ENCODE results near the gene CDPF1.

The CDPF1 gene

GRCh38 chr22:46250035-46250782 lies at the start of gene CDPF1:
TSS of gene CDPF1 (minus strand) at chr22:46250293. CDS start at chr22:46248284, 2,009 bp downstream.
- peak; percentile 12 for DNase-seq

DNA sequence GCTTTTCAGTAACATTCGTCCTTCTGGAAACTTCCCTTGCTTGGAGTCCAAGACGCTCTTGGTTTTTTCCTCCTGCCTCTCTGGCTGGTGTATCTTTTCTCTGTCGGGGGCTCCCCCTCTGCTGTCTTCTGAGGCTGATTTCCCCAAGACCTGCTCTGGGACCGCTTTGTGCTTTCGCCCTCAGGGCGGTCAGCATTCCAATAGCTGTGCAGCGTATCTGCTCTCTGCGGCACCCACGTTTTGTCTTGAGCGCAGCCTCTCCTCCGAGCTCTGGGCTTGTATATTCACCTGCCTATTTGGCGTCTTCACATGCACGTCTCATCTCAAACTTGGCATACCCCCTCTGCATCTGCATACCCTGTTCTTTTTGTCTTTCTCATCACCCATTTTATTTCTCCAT lies 49.0 kb upstream of the CDPF1 start:
- DNase-seq: no peak

DNA sequence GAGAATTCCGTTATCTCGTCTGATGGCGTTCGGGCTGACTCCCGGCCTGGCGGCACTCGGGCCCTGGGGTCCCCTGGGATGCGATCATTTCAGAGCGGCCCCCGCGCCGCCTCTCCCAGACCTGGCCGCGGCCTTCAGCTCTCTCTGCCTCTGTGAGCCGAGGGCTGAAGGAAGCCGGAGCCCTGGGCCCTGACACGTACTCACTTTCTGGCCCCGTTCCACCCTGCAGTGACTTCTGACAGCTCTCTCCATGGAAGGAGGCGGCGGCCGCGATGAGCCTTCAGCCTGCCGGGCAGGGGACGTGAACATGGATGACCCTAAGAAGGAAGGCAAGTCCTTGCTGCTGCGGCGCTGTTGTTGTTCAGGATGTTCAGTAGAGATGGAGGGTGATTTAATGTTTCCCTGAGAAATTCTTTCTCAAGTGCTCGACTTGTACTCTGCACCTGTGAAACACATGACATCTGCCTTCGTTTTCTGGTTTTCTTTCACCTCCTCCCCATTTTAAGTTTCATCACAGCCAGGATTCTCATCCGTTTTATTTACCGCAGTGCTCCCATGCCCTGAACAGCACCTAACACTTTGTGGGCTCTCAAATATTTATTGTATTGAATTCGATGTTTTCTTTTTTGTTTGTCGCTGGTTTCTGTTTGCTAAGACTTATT lies 47.2 kb upstream of the CDPF1 start:
- DNase-seq: no peak

DNA sequence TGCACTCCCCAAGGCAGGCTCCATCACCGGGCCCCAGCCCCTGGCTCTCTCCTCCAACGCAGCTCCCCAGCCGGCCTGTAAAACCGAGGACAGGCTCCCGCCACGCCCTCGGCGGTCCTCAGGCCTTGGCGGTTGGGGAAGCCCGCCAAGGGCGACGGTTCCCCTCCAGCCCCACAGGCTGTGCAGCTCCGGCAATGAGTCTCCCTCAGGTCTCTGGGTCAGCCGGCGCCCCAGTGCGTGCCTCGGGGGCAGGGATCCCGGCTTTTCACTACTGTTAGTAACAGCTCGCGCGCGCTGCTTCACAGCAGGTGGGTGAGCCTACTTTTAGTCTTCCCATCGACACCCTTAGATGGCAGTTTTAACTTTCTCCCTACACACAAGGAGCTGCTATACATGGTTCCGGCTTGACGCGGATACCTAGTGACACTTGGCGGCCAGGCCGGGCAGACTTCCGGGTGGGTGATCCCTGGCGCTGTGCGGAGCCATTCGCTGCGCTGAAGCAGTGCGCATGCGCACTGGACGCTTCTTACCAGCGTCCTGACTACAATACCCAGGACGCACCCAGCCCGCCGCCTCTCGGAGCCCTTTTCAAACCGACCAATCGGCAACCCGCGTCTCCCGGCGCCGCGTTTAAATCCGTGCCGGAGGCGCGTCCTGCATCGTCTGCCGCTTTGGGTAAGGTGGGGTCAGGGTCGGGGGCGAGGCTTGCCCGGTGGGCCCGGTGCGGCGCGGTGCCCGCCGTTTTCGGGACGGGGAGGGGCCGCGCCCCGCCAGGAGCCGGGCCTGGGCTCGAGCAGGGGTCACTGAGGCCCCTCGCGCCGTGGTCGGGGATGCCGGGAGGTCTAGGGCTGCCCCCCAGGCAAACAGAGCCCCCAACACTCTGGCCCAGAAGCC lies 46.4 kb upstream of the CDPF1 start, which contains the start of gene GTSE1:
GTSE1 (plus strand) TSS at position 614 of the 894 bp plus-strand sequence. CDS start 531 bp downstream, outside the sequence.
- DNase-seq: peak; percentile 61

- no peak for DNase-seq
These were observed 45.3 kb upstream of the CDPF1 start for GRCh38 chr22:46295277-46295971.

DNA sequence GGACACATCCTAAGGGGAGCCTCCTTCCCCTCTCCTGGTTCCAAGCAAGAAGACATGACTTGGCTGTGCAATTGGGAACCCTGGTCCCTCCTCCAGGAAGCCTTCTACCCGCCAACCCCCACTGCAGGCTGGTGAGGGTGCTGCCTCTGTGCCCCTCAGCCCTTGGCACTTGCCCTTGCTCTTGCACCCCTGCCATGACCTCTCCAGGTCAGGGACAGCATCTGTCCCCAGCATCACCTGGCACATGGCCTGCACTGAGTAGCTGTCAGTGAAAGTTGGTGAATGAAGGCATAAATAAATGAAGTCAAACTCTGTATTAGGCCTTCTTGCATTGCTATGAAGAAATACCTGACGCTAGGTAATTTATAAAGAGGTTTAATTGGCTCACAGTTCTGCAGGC lies 44.7 kb upstream of the CDPF1 start:
- DNase-seq: no peak

GRCh38 chr22:46293577-46294260 lies 43.6 kb upstream of the CDPF1 start:
- DNase-seq: no peak

- DNase-seq: no peak
These were observed 42.6 kb upstream of the CDPF1 start for GRCh38 chr22:46292732-46293131.

- DNase-seq: no peak
These were observed 42.1 kb upstream of the CDPF1 start for GRCh38 chr22:46292173-46292572.

- no peak for DNase-seq
These were observed 41.0 kb upstream of the CDPF1 start for GRCh38 chr22:46290843-46291785.

GRCh38 chr22:46290121-46290842 lies 40.2 kb upstream of the CDPF1 start:
- DNase-seq: no peak

DNA sequence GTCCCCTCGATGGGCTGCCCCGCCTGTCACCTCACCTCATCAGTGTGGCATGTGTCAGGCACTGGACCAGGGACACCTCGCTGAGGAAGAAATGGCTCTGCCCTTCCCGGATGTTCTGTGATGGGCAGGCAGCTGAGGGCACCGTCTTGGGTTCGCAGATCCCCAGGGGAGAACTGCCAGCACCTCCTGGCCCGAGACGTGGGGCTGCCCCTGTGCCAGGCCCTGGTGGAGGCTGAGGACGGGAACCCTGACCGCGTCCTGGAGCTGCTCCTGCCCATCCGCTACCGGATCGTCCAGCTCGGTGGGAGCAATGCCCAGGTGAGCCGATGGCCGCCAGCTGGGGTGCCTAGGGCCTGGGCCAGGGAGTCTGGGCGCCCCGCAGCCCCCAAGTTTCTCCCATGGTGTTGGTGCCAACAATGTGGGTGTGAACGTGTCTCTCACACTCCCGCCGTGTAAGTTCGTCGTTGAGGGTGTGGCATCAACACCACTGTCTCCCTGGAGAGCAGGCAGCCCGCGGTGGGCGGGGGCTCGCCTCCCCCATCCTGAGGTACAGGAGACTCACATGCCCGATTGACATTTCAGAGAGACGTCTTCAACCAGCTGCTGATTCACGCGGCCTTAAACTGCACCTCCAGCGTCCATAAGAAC lies 39.3 kb upstream of the CDPF1 start:
- DNase-seq: no peak

DNA sequence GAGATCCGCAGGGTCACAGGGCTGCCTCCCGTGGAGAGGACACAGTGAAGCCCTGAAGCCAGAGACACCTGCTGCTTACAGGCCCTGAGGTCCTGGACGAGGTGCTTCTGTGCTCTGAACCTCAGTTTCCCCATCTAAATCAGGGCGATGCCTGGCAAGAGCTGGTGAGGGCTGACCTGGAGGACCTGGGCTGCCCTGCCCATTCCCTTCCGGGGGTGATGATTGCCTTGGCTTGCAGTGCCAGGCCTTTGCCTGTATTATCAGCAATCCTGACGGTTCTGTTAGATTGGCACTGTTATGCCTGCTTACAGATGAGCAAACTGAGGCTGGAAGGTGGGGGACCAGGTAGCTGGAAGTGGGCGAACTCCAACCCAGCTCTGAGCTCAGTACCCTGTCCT lies 38.8 kb upstream of the CDPF1 start:
- no peak for DNase-seq

DNA sequence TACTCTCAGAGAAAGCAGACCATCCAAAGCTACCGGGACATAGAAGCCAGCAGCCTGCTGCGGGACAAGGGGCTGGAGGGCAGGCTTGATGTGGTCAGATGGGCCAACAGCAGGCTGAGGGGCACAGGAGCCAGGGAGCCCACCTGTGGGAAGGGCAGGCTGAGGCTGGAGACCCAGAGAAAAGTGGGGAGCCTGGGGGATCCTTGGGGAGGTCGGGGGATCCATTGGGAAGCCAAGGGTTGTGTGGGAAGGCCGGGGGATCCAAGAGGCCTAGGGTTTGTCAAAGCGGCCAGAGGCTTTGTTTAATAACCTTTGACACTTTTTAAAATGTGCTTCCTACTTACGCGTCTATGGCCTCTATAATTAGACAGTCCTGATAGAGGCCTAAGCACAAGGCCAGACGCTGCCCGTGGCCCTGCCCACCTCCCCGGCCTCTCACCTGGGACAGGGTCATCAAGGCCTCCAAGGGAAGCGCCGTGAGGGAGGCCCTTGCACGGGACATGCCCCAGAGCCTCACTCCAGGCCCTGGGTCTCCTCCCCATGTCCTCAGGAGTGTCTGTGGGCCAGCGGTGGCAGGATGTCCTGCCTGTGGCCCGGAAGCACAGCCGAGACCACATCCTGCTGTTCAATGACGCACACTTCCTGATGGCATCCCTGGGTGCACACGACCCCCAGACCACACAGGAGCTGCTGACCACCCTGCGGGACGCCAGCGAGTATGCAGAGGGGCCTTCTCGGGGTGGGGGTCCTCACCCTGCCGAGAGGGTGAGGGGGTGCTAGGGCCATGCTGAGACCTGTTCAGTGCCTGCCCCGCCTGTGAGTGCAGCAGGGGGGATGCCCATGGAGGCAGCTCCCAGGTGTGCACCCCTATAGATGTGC lies 38.0 kb upstream of the CDPF1 start:
- no peak for DNase-seq

- no peak for DNase-seq
These were observed 37.1 kb upstream of the CDPF1 start for GRCh38 chr22:46286941-46287872.

DNA sequence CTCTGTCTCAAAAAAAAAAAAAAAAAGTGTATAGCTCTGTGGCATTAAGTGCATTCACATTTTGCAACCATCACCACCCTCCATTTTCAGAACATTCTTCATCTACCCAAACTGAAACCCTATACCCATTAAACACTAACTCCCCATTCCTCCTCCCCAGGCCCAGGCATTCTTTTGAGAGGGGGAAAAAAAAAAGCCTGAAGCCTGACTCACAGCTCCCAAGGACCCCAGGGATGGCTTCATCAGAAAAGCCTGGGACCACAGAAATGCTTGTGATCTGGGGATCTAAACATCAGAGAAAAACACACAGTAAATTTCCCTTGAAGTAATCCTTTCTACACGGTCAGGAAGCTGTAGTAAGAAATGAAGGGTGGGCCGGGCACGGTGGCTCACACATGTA lies 35.9 kb upstream of the CDPF1 start:
- DNase-seq: no peak

GRCh38 chr22:46281866-46282678 lies 32.0 kb upstream of the CDPF1 start:
- DNase-seq: no peak

Data from NCI-H1417 treated with DMSO at 0.1 percent for 48 hours (cell line).